HepG2 (cell line): Measurements from ENCODE around the gene KIF17. TPM values are rescaled to one million over a fixed set of nuclear protein-coding genes. Genes with fewer than 3 reads are reported as not detected.

ENCODE experiments used
- ATAC-seq: fragments of 200-7000 bp; cut with Tn5 transposase; 3 replicates; pipeline ENCODE4 v1.9.1; 2020; ENCODE audit warnings: mild to moderate bottlenecking, moderate library complexity
- BruUV-seq: library from RNA; stranded (reverse); fragments of 400-500 nt; replicated peaks from 2 replicates; lab custom pipeline; 2021; lab: Mats Ljungman, UMichigan
- CTCF ChIA-PET: fragments of 300-600 bp; formaldehyde crosslinking; extraction: SDS; loops from one replicate; lab custom pipeline; 2021; ENCODE audit warnings: low total read pairs, inconsistent platforms, low intra/inter-chr PET ratio; lab: Yijun Ruan, JAX
- POLR2A ChIA-PET: fragments of 350-600 bp; sonication (Branson Sonifier 250); formaldehyde crosslinking; loops from one replicate; lab custom pipeline; 2020; ENCODE audit warnings: antibody characterized with exemption, inconsistent platforms; lab: Yijun Ruan, JAX
- DNase-seq: peaks from one replicate; pipeline ENCODE4 v3.0.0-alpha.2; 2015; ENCODE audit warnings: low spot score
- FAIRE-seq: peaks from 3 replicates; lab custom pipeline; 2011; peaks lifted over from hg19 to GRCh38; lab: Jason Lieb, UNC
- H2AFZ ChIP-seq: one replicate; pipeline ENCODE4 v1.6.1; 2011; ENCODE audit warnings: low read length, inconsistent platforms
- H3K27ac ChIP-seq: fragments of 300-600 bp; 3 replicates; pipeline ENCODE4 v1.8.0; 2011; ENCODE audit warnings: mixed run types, mild to moderate bottlenecking, mixed read lengths, low read length, inconsistent platforms; ENCODE audit not compliant: insufficient read depth; ENCODE audit errors: extremely low read length
- H3K27me3 ChIP-seq, 2 experiments: fragments of 200-600 bp in 1 of 2; 2 replicates in 1 of 2; 3 replicates in 1 of 2; pipeline versions ENCODE4 v1.6.0 to v1.8.0; 2011; ENCODE audit warnings: low read length in 2 of 2, mild to moderate bottlenecking in 2 of 2, moderate library complexity in 2 of 2, inconsistent platforms in 1 of 2; ENCODE audit not compliant: insufficient read depth in 2 of 2, control insufficient read depth in 1 of 2
- H3K36me3 ChIP-seq, 2 experiments: fragments of 200-600 bp in 1 of 2; replicated peaks in 1 of 2; 2 replicates in 1 of 2; 3 replicates in 1 of 2; pipeline versions ENCODE4 v1.5.1 to v1.8.0; 2011; ENCODE audit warnings: low read length in 2 of 2, inconsistent platforms in 1 of 2; ENCODE audit not compliant: insufficient read depth in 2 of 2, control insufficient read depth in 1 of 2
- H3K4me1 ChIP-seq: 2 replicates; pipeline ENCODE4 v1.5.1; 2012; ENCODE audit warnings: low read length, inconsistent platforms; ENCODE audit not compliant: insufficient read depth
- H3K4me2 ChIP-seq: 2 replicates; pipeline ENCODE4 v1.6.0; 2011; ENCODE audit warnings: low read depth, low read length, inconsistent platforms
- H3K4me3 ChIP-seq, 3 experiments: fragments of 200-600 bp in 1 of 3; sonication (generic), shearing (Covaris generic) in 1 of 3; replicated peaks in 1 of 3; 2 replicates each; pipeline ENCODE4 v1.5.1; 2011 to 2016; ENCODE audit warnings: low read length in 3 of 3, inconsistent platforms in 2 of 3, low read depth in 2 of 3, mild to moderate bottlenecking in 2 of 3, control low read depth in 1 of 3, mixed read lengths in 1 of 3; ENCODE audit not compliant: insufficient read depth in 1 of 3
- H3K79me2 ChIP-seq: one replicate; pipeline ENCODE4 v1.6.1; 2011; ENCODE audit warnings: low read length, inconsistent platforms; ENCODE audit not compliant: insufficient read depth
- H3K9ac ChIP-seq: 2 replicates; pipeline ENCODE4 v1.6.0; 2011; ENCODE audit warnings: mild to moderate bottlenecking, low read depth, low read length, inconsistent platforms; ENCODE audit not compliant: insufficient read depth
- H3K9me3 ChIP-seq: 2 replicates; pipeline ENCODE4 v1.5.1; 2012; ENCODE audit warnings: mild to moderate bottlenecking, low read length
- H4K20me1 ChIP-seq: 2 replicates; pipeline ENCODE4 v1.6.0; 2011; ENCODE audit warnings: inconsistent platforms, mild to moderate bottlenecking, low read length, moderate library complexity; ENCODE audit not compliant: insufficient read depth
- CBX5 ChIP-seq: sonication (generic); formaldehyde crosslinking; IDR thresholded peaks from 2 replicates; pipeline ENCODE4 v1.4.0; 2020; ENCODE audit warnings: missing genetic modification reagents, borderline replicate concordance
- ELF4 ChIP-seq: sonication (generic); formaldehyde crosslinking; IDR thresholded peaks from 2 replicates; pipeline ENCODE4 v1.5.0; 2020; ENCODE audit warnings: missing genetic modification reagents, mild to moderate bottlenecking, moderate library complexity, borderline replicate concordance
- HOXD1 ChIP-seq: sonication (generic); formaldehyde crosslinking; IDR thresholded peaks from 2 replicates; pipeline ENCODE4 v1.5.0; 2020; ENCODE audit warnings: missing genetic modification reagents
- IKZF4 ChIP-seq: sonication (generic); formaldehyde crosslinking; IDR thresholded peaks from 2 replicates; pipeline ENCODE4 v1.5.1; 2020; ENCODE audit warnings: borderline replicate concordance, mild to moderate bottlenecking, low read depth, missing genetic modification reagents; ENCODE audit errors: not compliant biosample characterization
- IRX3 ChIP-seq: sonication (generic); formaldehyde crosslinking; IDR thresholded peaks from 2 replicates; pipeline ENCODE4 v1.8.1; 2023; ENCODE audit warnings: mild to moderate bottlenecking, low read depth, missing genetic modification reagents, borderline replicate concordance
- JARID2 ChIP-seq: sonication (generic); formaldehyde crosslinking; IDR thresholded peaks from 2 replicates; pipeline ENCODE4 v1.8.1; 2023; ENCODE audit warnings: missing genetic modification reagents, inconsistent platforms; ENCODE audit not compliant: insufficient replicate concordance
- MATR3 ChIP-seq: sonication (generic); formaldehyde crosslinking; IDR thresholded peaks from 2 replicates; pipeline ENCODE4 v1.4.0; 2020; ENCODE audit warnings: missing genetic modification reagents
- MAZ ChIP-seq, 2 experiments: sonication (generic) in 1 of 2; formaldehyde crosslinking in 1 of 2; IDR thresholded peaks; 2 replicates each; pipeline versions ENCODE4 v1.5.0 to v1.6.1; 2012 to 2020; ENCODE audit warnings: low read depth in 2 of 2, mild to moderate bottlenecking in 2 of 2, borderline replicate concordance in 1 of 2, improper control_type of control experiment in 1 of 2, low read length in 1 of 2, missing genetic modification reagents in 1 of 2, moderate library complexity in 1 of 2
- SOX5 ChIP-seq: IDR thresholded peaks from 2 replicates; pipeline ENCODE4 v1.6.1; 2016; ENCODE audit warnings: borderline replicate concordance
- TEF ChIP-seq: sonication (generic); formaldehyde crosslinking; IDR thresholded peaks from 2 replicates; pipeline ENCODE4 v1.5.0; 2020; ENCODE audit warnings: missing genetic modification reagents
- YEATS4 ChIP-seq: sonication (generic); formaldehyde crosslinking; IDR thresholded peaks from 2 replicates; pipeline ENCODE4 v1.4.0; 2020; ENCODE audit warnings: missing genetic modification reagents, borderline replicate concordance
- ZNF17 ChIP-seq: sonication (generic); formaldehyde crosslinking; IDR thresholded peaks from 2 replicates; pipeline ENCODE4 v1.5.0; 2020; ENCODE audit warnings: mild to moderate bottlenecking, missing genetic modification reagents
- ZNF230 ChIP-seq: sonication (generic); formaldehyde crosslinking; IDR thresholded peaks from 2 replicates; pipeline ENCODE4 v1.4.0; 2020; ENCODE audit warnings: mild to moderate bottlenecking, missing genetic modification reagents
- ZNF317 ChIP-seq: sonication (generic); formaldehyde crosslinking; IDR thresholded peaks from 2 replicates; pipeline ENCODE4 v1.5.0; 2020; ENCODE audit warnings: mild to moderate bottlenecking, missing genetic modification reagents
- ZNF354B ChIP-seq: sonication (generic); formaldehyde crosslinking; IDR thresholded peaks from 2 replicates; pipeline ENCODE4 v1.8.0; 2022; ENCODE audit warnings: mild to moderate bottlenecking, missing genetic modification reagents
- ZNF616 ChIP-seq: sonication (generic); formaldehyde crosslinking; IDR thresholded peaks from 2 replicates; pipeline ENCODE4 v1.5.0; 2020; ENCODE audit warnings: low read depth, mild to moderate bottlenecking, missing genetic modification reagents
- ZNF781 ChIP-seq: sonication (generic); formaldehyde crosslinking; IDR thresholded peaks from 2 replicates; pipeline ENCODE4 v1.5.1; 2020; ENCODE audit warnings: borderline replicate concordance, mild to moderate bottlenecking, missing genetic modification reagents; ENCODE audit errors: not compliant biosample characterization
- ZNF816 ChIP-seq: sonication (generic); formaldehyde crosslinking; IDR thresholded peaks from 2 replicates; pipeline ENCODE4 v1.8.0; 2022; ENCODE audit warnings: missing genetic modification reagents, mild to moderate bottlenecking, borderline replicate concordance
- ZSCAN25 ChIP-seq: sonication (generic); formaldehyde crosslinking; IDR thresholded peaks from 2 replicates; pipeline ENCODE4 v1.8.0; 2022; ENCODE audit warnings: mild to moderate bottlenecking, missing genetic modification reagents
- WGBS: methylation state at CpG from one replicate; pipeline ENCODE4 v1.1.6; 2017; ENCODE audit warnings: low lambda C conversion rate; 5-methylcytosine and 5-hydroxymethylcytosine counted together
- in situ Hi-C: cut with HindIII; loops from 2 replicates; pipeline ENCODE4 v1.10.0; 2017; ENCODE audit warnings: low pct_unique_long_range_greater_than_20kb; ENCODE audit not compliant: extremely low pct_ligation_motif_present
- intact Hi-C: fragments of 100-400 bp; cut with micrococcal nuclease; formaldehyde crosslinking; loops from one replicate; pipeline ENCODE4 v1.10.0; 2022; ENCODE audit not compliant: unreplicated experiment
- polyA plus RNA-seq, 8 experiments: library from polyadenylated mRNA; depleted of rRNA in 3 of 8; stranded (reverse) in 7 of 8; unstranded in 1 of 8; fragments of >200 nt; fragmentation: Illumina TruSeq in 4 of 8; extraction: Trizol in 4 of 8; gene quantifications; 2 replicates each; pipeline versions ENCODE4 v1.2.1 to v1.2.3, GENCODE V29; 2011 to 2016; ENCODE audit warnings: low read depth in 4 of 8, missing spikeins in 1 of 8, mixed read lengths in 1 of 8; ENCODE audit not compliant: insufficient read depth in 1 of 8
- total RNA-seq, 5 experiments: library from RNA; depleted of rRNA; stranded (reverse); fragments of >200 nt; fragmentation: Illumina TruSeq; extraction: Trizol; gene quantifications; 2 replicates each; pipeline ENCODE4 v1.2.3, GENCODE V29; 2016; ENCODE audit warnings: low read depth in 1 of 5
- TF ChIP-seq, protein P1 (sequence below): sonication (generic); formaldehyde crosslinking; IDR thresholded peaks from 2 replicates; pipeline ENCODE4 v1.5.0; 2020; ENCODE audit warnings: missing genetic modification reagents, mild to moderate bottlenecking, borderline replicate concordance

KIF17 gene
- total and polyA plus RNA-seq, 2 of the 13 experiments (the other 11 are each of a cell fraction or from before 2014, with no cell fraction given): 0.24 to 0.44 TPM

DNA sequence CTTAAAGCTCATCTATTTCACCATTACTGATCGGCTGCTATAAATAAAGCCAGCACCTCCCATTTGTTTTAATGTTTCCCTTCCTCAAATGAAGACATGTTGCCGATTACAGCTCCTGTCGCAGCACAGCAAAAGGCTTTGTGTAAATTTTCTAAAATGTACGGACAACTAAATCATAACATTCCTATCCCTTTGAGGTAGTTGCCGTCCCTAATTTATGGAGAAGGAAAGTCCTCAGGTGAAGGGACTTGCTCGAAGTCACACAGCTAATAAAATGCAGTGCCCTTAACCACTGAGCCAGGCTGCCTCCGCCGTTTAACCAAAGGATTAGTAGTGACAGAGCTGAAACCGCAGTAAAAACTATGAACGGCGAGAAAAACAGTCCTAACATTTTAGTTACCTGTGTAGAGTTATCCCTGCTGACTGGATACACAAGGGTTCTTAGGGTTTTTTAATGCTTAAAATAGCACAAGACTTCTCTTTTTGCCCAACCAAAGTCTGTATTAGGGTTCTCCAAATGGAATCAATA lies 83.7 kb downstream of the KIF17 start (continued):
- 0 out of 2 replicates have a peak, but pooled peaks have one; percentile 30 for TF ChIP-seq IRX3
- TF ChIP-seq, protein P1, sequence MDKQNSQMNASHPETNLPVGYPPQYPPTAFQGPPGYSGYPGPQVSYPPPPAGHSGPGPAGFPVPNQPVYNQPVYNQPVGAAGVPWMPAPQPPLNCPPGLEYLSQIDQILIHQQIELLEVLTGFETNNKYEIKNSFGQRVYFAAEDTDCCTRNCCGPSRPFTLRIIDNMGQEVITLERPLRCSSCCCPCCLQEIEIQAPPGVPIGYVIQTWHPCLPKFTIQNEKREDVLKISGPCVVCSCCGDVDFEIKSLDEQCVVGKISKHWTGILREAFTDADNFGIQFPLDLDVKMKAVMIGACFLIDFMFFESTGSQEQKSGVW (CRISPR knock-in tag): no peak
- TF ChIP-seq MATR3 (CRISPR knock-in tag): no peak

GRCh38 chr1:20633190-20634064 lies 84.4 kb downstream of the KIF17 start, which contains the start of gene PINK1:
TSS of gene PINK1 (plus strand) at chr1:20633458. CDS start at chr1:20633549, 91 bp downstream.
- H3K27me3 ChIP-seq: no peaks in the 10 kb centered on the region
- 0 out of 5 replicates have a peak, but pooled peaks cover 0 to 1% of the 10 kb centered on the region in 2 experiments for H3K36me3 ChIP-seq
- DNase-seq: peak; percentile 86
- intact Hi-C loops: loop anchor here (1.0 to 2.0 kb wide), 2 partner anchors 59 to 111 kb away; no protein-coding TSS in a partner anchor
- H3K27ac ChIP-seq: peak within 1 kb of the TSS; percentile 75
- CTCF ChIA-PET: interaction anchor here (2.9 to 3.1 kb wide), 2 partner anchors 58 to 111 kb away, joined by 13 to 23 read pairs; no protein-coding TSS in a partner anchor
- H3K4me2 ChIP-seq: peak within 1 kb of the TSS; percentile 96
- H4K20me1 ChIP-seq: no peaks in the 10 kb centered on the region
- FAIRE-seq: peak; percentile 88
- H3K79me2 ChIP-seq: no peaks in the 10 kb centered on the region
- peak within 1 kb of the TSS; percentile 74 to 90 (median 77) for H3K4me3 ChIP-seq
- POLR2A ChIA-PET: interaction anchor here (0.6 to 3.5 kb wide), 16 partner anchors 12 to 153 kb away, joined by 3 to 45 read pairs (median 4); partner anchors contain the start of genes CAMK2N1, CDA, DDOST and FAM43B
- ATAC-seq: peak; percentile 90
- H3K9ac ChIP-seq: peak within 1 kb of the TSS; percentile 85
- H2AFZ ChIP-seq: peak within 1 kb of the TSS; percentile 64
- H3K9me3 ChIP-seq: no peaks in the 10 kb centered on the region
- H3K4me1 ChIP-seq: peaks cover 22% of the 10 kb centered on the region
- in situ Hi-C loops: no loop called here
- no TSS peak for BruUV-seq
- under 1% methylated on average over 21 of the region's 93 CpGs for WGBS
- no peak for TF ChIP-seq IKZF4 (CRISPR knock-in tag)
- TF ChIP-seq YEATS4: peak; percentile 37
- no peak for TF ChIP-seq ELF4 (CRISPR knock-in tag)
- TF ChIP-seq ZNF781 (CRISPR knock-in tag): no peak
- no peak for TF ChIP-seq ZNF354B
- 0 out of 2 replicates have a peak, but pooled peaks have one; percentile 58 for TF ChIP-seq ZNF616 (CRISPR knock-in tag)
- TF ChIP-seq CBX5 (CRISPR knock-in tag): no peak
- no peak for TF ChIP-seq TEF (CRISPR knock-in tag)
- TF ChIP-seq ZSCAN25: no peak
- TF ChIP-seq ZNF317 (CRISPR knock-in tag): 0 out of 2 replicates have a peak, but pooled peaks have one; percentile 40
- TF ChIP-seq ZNF230 (CRISPR knock-in tag): no peak
- peak; percentile 84 for TF ChIP-seq ZNF816 (CRISPR knock-in tag)
- TF ChIP-seq SOX5 (CRISPR knock-in tag): peak; percentile 63
- TF ChIP-seq ZNF17 (CRISPR knock-in tag): no peak
- no peak for TF ChIP-seq MAZ (IDR thresholded peaks at IDR 0.05; ENCODE audit: borderline replicate concordance, low read depth, low read length)
- peak; percentile 78 for TF ChIP-seq MAZ (CRISPR knock-in tag; IDR thresholded peaks at IDR 0.05; ENCODE audit: low read depth)
- TF ChIP-seq JARID2 (CRISPR knock-in tag): no peak
- TF ChIP-seq HOXD1 (CRISPR knock-in tag): no peak
